Fibroblast of mammary gland (primary cell): ENCODE results near the gene AHNAK.

Experiments used
- DNase-seq: peaks from one replicate; pipeline ENCODE4 v3.0.0-alpha.2; 2010; ENCODE audit warnings: low read depth
- H3K4me3 ChIP-seq: 2 replicates; pipeline ENCODE4 v1.5.1; 2011; ENCODE audit warnings: low read depth, mild to moderate bottlenecking, low read length, moderate library complexity; ENCODE audit not compliant: control insufficient read depth
- TF ChIP-seq, protein P1 (sequence below): conservative IDR thresholded peaks from 2 replicates; pipeline ENCODE4 v1.5.1; 2011; ENCODE audit warnings: low read depth, low read length, inconsistent platforms; ENCODE audit not compliant: control insufficient read depth, insufficient read depth

AHNAK gene

GRCh38 chr11:62437616-62438015 lies 109.0 kb downstream of the AHNAK start:
- H3K4me3 ChIP-seq, result no peak overlapping the region
- TF ChIP-seq, protein P1, sequence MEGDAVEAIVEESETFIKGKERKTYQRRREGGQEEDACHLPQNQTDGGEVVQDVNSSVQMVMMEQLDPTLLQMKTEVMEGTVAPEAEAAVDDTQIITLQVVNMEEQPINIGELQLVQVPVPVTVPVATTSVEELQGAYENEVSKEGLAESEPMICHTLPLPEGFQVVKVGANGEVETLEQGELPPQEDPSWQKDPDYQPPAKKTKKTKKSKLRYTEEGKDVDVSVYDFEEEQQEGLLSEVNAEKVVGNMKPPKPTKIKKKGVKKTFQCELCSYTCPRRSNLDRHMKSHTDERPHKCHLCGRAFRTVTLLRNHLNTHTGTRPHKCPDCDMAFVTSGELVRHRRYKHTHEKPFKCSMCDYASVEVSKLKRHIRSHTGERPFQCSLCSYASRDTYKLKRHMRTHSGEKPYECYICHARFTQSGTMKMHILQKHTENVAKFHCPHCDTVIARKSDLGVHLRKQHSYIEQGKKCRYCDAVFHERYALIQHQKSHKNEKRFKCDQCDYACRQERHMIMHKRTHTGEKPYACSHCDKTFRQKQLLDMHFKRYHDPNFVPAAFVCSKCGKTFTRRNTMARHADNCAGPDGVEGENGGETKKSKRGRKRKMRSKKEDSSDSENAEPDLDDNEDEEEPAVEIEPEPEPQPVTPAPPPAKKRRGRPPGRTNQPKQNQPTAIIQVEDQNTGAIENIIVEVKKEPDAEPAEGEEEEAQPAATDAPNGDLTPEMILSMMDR, result no peak
- DNase-seq, result no peak

DNA sequence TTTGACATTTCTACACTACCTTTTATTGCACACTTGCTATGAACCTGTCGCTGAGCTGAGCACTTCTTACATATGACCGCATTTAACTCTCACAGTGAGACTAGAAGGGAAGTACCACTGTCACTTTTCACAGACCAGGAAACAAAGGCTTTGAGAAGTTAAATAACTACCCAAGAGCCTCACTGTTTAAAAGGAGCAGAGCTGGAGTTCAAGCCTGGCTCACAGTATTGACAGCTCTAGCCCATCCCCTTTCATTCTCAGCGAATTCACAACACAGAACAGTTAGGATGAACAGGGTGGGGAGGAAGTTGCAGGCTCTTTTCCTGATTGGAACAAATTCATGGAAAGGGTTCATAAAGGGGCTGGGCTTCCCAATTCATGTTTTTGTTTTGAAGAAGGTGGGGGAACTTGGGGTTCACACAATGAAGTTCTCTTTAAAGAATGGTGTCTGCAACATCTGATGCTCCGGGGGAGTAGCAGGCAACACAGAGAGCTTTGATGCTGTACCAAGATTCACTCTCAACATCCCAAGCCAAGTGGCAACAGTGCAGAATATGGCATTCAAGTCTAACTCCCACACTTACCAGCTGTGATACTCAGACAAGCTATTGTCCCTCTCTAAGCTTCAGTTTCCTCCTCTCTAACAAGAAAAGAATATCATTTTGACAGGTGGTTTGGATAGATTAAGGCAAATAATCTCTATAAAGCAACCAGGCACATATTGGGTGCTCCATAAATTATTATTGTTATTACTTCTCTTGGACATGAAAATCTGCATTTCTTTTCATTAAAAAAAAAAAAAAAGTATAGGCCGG lies 110.6 kb downstream of the AHNAK start:
- DNase-seq, result no peak
- TF ChIP-seq, protein P1, result no peak

DNA sequence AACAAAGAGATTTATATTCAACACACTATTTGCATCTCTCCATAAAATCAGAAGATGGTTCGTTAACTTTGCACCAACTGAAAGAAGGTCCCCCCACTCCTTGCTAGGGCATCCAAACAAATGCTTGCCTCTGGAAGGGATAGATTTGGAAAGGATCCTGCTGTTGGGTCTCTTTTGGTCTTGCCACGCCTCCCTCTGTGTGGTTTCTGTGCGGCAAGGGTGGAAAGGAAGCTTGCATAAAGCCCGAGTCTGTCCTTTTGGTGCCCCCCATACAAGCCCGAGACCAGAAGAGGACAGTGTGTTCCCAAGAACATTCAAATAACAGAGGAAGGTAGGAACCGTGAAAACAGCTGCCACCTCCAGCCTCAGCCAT lies 112.7 kb downstream of the AHNAK start:
- no peak overlapping the region for H3K4me3 ChIP-seq
- no peak for DNase-seq
- TF ChIP-seq, protein P1, result no peak

More for the DNA sequence above, 110.6 kb downstream of the AHNAK start:
- H3K4me3 ChIP-seq, result no peak overlapping the region

- H3K4me3 ChIP-seq, result no peak overlapping the region
- TF ChIP-seq, protein P1, result no peak
- no peak for DNase-seq
Observed at GRCh38 chr11:62433141-62433903, 113.3 kb downstream of the AHNAK start.

DNA sequence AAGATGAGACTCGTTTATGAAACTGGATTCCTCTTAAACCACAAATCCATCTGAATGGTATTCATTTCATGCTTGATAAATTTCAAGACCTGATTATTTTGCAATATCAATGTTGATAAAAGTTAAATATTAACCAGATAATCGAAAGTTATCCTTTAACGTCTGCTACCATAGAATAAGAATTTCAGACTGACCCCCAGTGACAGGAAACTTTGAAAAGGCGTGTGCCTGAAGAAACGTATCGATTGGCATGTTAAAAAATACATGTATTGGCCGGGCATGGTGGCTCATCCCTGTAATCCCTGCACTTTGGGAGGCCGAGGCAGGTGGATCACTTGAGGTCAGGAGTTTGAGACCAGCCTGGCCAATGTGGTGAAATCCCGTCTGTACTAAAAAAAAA lies 113.9 kb downstream of the AHNAK start:
- no peak for DNase-seq
- TF ChIP-seq, protein P1, result no peak
- no peak overlapping the region for H3K4me3 ChIP-seq

- H3K4me3 ChIP-seq, result no peak overlapping the region
- DNase-seq, result peak; percentile 78
- TF ChIP-seq, protein P1, result no peak
Observed at GRCh38 chr11:62431171-62431901, 115.3 kb downstream of the AHNAK start.
